ENCODE data around the gene CELF4. TPM values are rescaled to one million over a fixed set of nuclear protein-coding genes. Genes with fewer than 3 reads are reported as not detected.
A peak's percentile ranks its signal among the peaks of the same experiment; 100 is the strongest.

CELF4 gene
- polyA plus RNA-seq, 10 donors = 0.57 to 1.8 (median 1.1) TPM

DNA sequence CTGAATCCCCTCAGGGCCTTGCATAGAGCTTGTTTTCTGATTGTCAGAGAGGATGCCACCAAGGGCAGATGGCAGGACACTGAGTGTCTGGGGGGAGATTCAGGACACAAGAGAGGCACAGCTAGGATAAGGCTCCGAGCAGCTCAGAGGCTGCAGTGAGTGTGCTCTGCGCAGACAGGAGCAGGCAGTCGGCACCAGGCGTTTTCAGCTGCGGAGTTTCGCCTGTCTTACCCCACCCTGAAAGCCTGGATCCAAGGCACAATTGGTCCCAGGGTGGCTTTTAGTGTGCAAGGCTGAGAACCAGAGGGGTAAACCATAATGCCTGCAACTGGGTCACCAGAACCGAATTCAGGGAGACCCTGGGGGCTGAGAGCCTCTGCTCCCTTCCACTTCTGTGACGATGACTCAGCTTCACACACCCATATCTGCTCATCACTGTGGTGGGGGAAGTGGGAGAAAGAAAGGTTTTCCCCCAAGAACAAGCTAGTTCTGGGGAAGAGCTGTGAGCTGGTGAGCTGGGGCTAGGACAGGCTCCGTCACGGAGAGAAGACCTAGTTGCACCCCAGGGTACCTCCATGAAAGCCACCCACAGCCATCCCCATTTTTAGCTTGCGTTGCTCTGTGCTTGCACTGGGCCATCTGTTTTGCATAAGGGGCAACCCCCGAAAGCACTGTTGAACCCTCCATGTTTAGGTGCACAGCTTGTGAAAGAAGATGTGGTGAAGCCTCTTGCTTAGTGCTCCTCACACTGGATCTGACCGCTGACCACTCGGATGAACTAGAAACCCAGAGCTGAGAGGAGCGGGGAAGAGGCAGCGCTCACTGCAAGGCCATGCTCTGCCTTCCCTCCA, 173.7 kb downstream of the CELF4 start:
- DNase-seq = no peak

GRCh38 chr18:37391156-37391555, 174.4 kb downstream of the CELF4 start:
- no peak for DNase-seq

GRCh38 chr18:37390687-37391086, 174.9 kb downstream of the CELF4 start:
- no peak for DNase-seq

DNA sequence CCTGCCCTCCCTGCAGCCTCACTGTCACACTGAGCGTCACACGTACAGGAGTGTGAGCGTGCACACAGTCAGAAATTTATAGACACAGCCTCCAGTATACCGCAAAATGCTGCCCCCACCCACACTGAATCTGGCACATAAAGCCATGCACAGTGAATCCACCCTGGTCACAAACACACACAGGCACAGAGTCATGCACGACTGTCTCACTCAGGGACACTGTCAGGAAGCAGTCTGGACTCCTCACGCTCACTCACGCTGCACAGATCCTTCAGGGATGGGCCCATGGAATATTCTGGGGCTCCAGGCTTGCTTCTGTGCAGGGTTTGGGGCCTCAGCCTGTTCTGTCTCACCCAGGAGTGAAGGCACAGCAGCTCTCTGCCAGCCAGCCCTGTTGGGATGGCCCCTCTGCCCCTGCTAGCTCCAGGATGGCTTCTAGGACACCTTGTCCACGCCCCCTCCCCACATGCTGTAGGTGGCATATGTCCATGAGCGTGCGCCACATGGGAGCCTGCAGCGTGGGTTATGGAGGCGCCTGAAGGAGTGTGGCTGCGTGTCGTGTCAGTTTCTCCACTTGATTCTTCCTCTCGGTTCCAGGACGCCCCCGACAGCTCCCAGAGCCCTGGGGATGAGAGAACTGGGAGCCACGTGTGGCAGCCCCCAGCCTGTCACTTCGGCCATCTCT, 175.8 kb downstream of the CELF4 start:
- no peak for DNase-seq

DNA sequence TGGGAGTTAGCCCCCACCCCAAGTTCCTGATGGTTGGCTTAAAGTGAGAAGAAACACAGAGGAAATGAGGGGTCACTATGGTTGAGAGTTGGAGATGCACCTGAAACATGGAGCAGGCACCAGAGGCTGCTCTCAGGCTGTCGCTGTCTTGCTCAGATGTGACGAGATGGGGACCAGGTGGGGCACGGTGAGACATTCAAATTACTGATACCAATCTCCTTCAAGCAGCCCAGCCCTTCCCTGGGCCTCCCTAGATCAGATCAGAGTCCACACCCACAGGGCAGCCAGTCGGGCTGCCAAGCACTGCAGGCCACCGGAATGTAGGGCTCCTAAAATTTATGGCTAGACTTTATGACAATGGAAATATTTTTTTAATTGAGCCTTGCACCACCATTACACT, 176.6 kb downstream of the CELF4 start:
- DNase-seq = no peak

GRCh38 chr18:37388413-37388812, 177.2 kb downstream of the CELF4 start:
- DNase-seq = no peak

DNA sequence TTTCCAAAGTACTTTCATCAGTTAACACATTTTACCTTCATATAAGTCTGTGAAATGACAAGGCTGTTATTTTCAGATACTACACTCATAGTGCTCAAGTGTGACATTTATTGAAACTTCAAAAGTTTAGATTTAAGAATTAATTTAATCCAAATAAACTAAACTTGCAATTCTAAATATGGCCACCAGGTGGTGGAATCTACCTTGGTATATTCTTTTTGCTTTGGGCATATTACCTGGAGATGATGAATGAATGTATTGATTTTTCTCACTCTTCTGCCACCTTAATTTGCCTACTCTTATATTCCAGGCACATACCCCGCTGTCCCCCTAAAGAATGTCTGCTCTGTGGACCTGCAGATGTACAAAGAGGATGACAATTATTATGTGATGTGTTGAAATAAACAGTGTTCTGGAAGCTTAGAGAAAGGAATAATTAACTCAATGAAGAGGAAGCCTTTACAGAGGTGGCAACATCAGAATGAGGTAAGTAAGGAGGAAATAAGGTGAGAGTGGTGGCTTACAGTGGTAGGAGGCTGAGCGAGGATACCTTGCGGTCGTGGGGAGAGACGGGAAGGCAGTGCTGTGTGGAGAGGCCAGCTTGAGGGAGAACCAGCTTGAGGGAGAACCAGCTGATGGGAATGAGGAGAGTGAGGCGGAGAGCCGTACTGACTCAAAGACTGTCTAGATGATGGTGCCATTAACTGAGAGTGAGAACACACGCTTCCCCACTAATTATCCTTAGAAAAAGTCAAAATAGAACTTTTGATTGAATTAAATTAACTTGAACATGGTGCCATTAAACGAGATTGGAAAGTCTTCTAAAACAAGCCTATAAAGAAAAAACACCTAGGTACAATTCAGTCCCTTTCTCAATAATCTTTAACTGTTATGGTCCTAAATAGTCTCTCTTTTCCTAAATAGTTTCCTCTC, 179.5 kb downstream of the CELF4 start:
- no peak for DNase-seq

DNA sequence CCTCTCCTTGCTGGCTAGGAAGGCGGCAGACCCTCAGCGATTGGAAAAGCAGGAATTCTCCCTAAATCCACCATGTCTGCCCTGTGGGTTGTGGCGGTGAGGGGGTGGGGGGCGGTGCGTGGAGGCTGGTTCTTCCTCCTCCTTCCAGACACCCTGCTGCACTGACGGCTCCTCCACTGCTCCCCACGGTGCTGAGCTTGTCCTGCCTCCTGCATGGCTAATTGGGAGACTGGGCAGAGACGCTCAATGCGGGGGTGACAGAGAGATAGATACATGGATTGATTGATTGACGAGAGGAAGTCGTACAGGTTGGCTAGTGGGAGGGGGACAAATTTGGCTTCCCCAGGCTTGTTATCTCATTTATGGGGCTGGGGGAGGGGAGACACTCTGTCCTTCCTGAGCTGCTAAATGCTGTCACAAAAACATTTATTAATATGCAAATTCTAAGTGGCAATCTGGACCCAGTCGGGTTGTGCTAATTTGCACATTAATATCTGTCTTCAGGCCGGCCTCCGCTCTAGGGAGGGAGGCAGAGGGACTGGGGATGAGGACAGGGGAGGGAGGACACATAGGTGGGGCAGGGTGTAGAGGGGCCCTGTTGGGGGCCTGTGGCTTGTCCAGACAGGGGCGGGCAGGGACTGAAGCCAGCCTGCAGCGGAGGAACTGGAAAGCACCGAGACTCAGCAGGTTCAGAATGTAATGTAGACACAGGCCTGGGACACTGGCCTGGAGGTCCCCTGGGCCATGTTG, 181.6 kb downstream of the CELF4 start:
- no peak for DNase-seq

DNA sequence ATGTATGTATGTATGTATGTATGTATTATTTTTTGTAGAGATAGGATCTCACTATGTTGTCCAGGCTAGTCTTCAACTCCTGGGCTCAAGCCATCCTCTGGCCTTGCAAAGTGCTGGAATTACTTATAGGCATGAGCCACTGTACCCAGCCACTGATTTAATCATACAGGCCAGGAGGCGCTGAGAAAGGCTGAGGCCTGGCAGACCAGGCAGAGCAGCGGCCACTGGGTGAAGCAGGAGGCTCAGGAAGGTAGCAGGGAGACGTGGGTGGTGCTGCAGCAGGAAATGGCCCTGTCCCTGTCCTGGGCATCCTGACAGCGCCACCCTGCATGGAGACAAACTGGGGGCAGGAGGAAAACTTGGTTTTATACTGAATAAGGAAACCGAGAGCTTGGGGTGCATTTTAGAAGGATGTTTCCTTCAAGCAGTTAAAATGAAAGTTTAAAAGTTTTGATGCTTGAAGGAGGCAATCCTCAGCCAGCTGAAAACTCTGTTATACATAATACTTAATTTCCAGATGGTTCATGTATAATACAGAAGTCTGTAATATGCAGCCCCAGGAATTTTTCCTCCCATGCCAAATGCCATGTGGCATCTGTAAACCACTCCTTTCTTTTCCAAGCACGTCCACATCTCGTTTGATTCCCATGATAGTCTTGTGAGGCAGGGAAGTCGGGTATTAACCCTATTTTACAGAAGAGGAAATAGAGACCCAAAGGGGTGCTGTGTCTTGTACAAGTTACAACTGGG, 182.4 kb downstream of the CELF4 start:
- DNase-seq = peak in 2 of 3 donors; percentile 22 to 41

DNA sequence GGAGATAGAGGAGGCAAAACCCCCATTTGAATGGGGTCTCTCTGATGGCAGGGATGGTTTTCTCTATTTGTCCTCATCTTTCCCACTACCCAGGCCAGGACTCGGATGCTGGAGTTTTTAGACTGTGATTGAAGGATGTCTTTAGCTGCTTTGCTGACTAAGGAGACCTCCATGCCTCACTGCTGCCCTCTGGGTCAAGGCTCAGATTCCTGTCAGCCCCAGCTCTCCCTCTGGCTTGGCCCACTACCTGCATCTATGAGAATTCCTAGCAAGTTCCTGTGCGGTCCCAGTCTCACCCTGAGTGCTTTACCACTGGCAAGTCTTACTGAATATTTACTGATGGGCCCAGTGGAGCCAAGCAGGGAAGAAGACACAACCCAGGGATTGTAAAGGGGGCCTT, 184.0 kb downstream of the CELF4 start:
- no peak for DNase-seq

- DNase-seq = no peak
These were observed 185.0 kb downstream of the CELF4 start for GRCh38 chr18:37380546-37381110.

DNA sequence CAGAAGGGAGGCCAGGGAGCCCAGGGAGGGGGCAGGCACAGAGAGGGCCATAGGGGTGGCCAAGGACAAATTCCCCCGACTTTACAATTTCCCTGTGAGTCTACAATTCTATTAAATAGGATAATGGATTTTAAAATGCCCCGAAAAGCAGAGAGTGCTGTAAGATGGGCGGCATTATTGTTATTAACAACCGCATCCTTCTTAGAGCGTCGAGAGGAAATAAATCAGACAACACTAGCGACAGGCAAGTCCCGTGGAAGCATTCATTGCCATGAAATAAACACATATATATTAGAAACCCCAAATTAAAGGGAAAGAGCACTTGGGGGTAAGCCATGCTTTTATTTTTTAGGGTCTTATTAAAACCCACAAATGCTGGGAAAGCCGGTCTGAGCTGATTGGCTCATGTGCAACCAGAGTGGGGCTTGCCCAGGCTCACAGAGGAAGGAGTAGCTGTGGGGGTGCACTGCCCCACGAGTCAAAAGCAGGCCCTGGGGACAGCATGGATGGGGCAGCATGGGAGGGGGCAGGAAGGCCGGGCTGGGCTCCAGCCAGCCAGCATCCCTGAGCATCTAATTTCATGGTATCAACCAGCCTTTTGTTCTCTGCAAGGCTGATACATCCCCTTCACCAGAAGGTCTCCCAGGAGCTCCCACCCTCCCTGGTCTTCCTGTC, 187.1 kb downstream of the CELF4 start:
- no peak for DNase-seq

- no peak for DNase-seq
These were observed 190.4 kb downstream of the CELF4 start for GRCh38 chr18:37375181-37375580.

DNA sequence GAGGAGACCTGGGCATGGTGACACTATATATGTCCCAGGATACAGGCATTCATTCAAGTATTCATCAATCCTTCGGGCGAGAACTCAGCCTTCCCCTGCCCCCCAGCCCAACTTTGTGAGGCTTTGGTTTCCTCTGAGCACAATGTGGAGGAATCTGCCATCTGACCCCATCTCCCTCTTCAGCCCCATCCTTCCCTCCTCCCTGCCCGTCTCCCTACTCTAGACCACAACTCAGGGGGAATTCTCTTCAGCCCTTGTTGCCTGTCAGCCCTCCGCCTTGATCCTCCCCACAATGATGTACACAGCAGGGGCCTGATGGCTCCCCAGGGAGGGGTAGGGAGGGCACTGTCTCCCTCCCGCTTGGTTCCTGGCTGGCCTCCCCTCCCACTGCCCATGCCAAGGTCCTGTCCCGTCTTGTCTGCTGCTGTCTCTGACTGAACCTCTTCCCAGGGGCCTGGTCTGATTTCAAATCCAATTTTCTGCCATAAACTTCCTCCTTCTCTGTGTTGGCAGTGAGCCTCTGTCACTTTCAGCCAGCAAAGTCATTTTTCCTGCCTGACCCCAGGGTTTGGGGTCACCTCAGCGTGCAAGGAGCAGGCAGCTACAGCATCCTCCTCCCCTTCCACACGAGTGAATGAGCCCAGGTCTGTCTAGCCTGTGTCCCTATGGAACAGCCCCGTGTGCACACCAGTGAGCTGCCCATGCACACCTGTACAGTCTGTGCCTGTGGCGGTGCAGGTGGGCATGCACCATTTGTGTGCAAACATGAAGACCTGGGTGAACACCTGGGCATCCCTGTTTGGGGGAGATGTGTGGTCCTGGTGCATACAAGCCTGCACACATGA, 197.3 kb downstream of the CELF4 start:
- no peak for DNase-seq

DNA sequence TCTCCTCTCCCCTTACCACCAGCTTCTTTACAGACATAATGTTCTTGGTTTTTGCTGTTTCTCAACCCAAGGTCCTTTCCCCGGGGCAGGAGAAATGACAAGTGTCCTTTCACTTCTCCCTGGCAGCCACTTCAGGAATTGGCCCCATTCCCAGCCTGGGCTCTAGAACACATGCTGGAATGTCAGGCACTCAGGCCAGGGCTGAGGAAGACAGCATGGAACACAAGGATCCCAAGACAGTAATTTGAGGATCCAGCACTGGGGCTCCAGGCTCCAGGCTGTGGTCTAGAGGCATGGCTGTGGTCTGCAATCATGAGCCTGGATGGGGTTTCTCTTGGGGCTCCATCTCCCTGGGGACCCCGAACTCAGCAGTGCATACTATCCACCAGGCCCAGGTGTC, 201.4 kb downstream of the CELF4 start:
- no peak for DNase-seq

- DNase-seq = no peak
These were observed 203.3 kb downstream of the CELF4 start for GRCh38 chr18:37362158-37362890.

DNA sequence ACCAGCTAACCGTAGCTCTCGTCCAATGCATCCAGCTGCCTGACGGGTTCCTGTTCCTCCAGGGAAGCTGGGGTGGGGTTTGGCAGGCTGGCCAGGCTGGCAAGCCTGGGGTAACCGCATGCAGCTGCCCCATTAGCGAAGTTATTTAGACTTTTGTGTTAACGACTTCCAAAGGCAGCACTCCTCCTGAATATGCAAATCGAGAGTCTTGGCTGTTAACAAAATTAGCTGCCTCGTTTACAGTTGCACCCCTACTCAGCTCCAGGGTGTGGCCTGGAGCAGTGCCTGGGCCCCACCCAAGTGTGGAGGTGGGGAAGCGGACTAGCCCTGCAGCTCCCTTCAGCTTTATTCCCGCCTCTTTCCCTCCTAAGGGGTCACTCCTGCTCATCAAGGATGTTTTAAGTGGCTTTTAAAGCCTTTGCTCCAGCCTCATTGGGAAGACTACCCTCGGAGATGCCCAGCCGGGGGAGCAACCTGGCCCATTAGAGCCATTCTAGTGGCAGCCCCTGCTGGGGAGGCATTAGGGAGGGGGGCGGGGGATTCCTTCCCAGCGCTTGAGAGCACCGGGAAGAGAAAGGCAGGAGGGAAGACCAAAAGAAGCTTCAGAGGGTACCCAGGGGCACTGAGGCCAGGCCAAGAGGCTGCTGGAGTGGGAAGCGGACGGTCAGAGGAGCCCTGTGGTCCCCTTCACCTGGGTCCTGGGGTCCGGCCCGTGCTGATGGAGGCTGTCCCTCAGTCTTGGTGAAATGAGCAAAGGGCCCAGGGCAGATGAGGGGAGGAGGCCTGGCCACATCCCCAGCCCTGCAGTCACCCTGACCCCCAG, 204.1 kb downstream of the CELF4 start:
- no peak for DNase-seq

All from muscle of back (tissue), 11 donors.